ENCODE results near the gene SCLY.

Gene SCLY

DNA sequence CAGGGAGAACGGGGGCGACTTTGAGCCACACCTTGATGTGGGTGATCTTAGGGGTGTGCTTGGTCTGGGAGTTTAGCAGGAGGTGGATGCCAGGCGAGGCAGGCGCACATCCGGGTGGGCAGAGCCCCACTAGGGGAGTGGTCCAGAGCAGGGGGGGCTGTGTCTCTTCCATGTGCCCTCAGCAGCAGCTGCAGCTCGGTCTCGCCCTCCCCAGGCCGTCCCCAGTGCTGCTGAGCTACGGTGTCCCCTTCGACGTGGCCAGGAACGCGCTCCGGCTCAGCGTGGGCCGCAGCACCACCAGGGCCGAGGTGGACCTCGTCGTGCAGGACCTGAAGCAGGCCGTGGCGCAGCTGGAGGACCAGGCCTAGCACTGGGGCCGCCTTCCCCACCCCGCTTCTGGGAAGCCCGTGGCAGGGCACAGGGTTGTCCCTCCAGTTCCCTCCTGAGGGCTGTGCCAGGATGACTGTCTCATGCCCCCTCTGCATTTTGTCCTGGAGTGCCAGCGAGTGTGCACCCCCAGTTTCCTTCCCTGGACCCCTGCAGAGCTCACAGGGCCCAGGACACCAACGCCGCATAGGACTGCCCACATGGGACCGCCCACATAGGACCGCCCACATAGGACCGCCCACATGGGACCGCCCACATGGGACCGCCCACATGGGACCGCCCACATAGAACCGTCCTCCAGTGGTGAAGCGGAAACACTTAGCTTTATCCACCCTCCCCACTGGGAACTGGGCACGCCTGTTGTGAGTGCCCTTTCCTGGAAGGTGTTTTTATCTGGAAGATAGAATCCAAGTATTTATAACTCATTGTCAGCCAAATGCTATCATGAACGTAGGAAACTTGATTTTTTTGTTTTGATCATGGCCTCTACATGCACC lies 37.4 kb downstream of the SCLY start:
- no peak overlapping the region for H3K27ac ChIP-seq (ENCODE audit: low read depth, low read length)
- no peak overlapping the region for H2AFZ ChIP-seq (ENCODE audit: low read length, unreplicated experiment)
- no peaks in the 10 kb centered on the region for H3K36me3 ChIP-seq (ENCODE audit: insufficient read depth, low read length)
- no peak overlapping the region for H3K4me3 ChIP-seq (ENCODE audit: low read depth, low read length)
- no peaks in the 10 kb centered on the region for H3K27me3 ChIP-seq (ENCODE audit: insufficient read depth, low read length)
- no peaks in the 10 kb centered on the region for H3K4me1 ChIP-seq (ENCODE audit: control insufficient read depth, insufficient read depth, low read length, unreplicated experiment)
- no peaks in the 10 kb centered on the region for H3K79me2 ChIP-seq (ENCODE audit: control insufficient read depth, insufficient read depth, low read length, unreplicated experiment)

DNA sequence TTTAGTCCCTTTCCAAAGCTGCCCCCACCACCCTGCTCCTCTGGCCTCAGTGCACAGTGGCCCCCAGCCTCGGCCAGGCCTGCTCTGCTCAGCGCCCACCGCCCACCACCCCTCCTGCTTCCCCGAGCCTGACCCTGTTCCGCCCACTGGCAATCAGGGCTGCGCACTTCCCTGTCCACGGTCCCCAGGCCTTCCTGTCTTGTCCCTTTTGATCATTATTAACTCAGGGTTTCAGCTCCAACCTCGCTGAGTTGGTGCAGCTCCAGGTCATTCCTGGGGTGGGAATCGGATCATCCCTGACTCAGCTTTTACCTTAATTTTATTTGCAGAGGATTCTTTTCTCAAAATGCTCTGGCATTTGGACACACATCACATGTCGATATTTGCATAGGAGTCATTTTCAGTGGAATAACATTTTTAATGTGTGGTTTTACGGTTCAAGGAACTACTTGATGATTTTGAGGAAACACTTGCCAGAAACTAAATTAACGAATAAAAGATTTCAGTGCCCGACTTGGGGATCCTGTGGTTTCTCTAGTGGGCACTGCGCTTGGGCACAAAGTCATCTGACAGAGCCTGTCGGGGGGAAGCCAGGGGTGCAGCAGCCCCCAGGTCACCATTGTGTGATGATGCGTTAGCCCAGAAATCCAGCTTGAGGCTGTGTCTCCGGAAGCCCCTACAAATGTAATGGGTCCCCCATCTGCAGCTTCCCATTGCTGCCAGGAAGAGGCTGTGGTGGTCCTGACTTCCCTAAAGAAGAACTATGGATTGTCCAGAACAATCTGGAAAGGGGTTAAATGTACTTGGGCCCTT lies 38.3 kb downstream of the SCLY start:
- H2AFZ ChIP-seq (ENCODE audit: low read length, unreplicated experiment), result no peak overlapping the region
- H3K27ac ChIP-seq (ENCODE audit: low read depth, low read length), result no peak overlapping the region
- H3K4me3 ChIP-seq (ENCODE audit: low read depth, low read length), result no peak overlapping the region
- no peaks in the 10 kb centered on the region for H3K27me3 ChIP-seq (ENCODE audit: insufficient read depth, low read length)
- H3K36me3 ChIP-seq (ENCODE audit: insufficient read depth, low read length), result no peaks in the 10 kb centered on the region
- H3K79me2 ChIP-seq (ENCODE audit: control insufficient read depth, insufficient read depth, low read length, unreplicated experiment), result no peaks in the 10 kb centered on the region
- H3K4me1 ChIP-seq (ENCODE audit: control insufficient read depth, insufficient read depth, low read length, unreplicated experiment), result no peaks in the 10 kb centered on the region

DNA sequence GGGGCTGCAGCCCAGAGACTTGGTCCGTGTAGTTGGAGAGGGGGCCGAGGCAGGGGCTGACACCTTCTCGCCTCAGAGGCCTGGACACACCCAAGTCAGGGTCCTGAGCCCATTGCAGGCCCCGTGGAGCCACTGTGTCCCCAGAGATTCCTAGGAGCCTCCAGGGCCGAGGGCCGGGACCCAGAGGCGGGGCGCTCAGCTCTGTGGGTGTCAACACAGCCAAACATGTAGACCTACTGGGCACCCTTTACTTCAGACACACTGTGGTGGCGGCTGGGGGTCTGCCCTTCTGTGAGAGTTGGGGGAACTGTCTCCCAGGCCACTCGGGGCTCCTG lies 38.9 kb downstream of the SCLY start:
- Histone ChIP-seq H3K27me3 (ENCODE audit: insufficient read depth, low read length) (no peaks in the 10 kb centered on the region), H3K4me1 (ENCODE audit: control insufficient read depth, insufficient read depth, low read length, unreplicated experiment) (no peaks in the 10 kb centered on the region), H3K36me3 (ENCODE audit: insufficient read depth, low read length) (no peaks in the 10 kb centered on the region), H3K4me3 (ENCODE audit: low read depth, low read length) (no peak overlapping the region), H3K79me2 (ENCODE audit: control insufficient read depth, insufficient read depth, low read length, unreplicated experiment) (no peaks in the 10 kb centered on the region), H2AFZ (ENCODE audit: low read length, unreplicated experiment) (no peak overlapping the region), H3K27ac (ENCODE audit: low read depth, low read length) (no peak overlapping the region)

DNA sequence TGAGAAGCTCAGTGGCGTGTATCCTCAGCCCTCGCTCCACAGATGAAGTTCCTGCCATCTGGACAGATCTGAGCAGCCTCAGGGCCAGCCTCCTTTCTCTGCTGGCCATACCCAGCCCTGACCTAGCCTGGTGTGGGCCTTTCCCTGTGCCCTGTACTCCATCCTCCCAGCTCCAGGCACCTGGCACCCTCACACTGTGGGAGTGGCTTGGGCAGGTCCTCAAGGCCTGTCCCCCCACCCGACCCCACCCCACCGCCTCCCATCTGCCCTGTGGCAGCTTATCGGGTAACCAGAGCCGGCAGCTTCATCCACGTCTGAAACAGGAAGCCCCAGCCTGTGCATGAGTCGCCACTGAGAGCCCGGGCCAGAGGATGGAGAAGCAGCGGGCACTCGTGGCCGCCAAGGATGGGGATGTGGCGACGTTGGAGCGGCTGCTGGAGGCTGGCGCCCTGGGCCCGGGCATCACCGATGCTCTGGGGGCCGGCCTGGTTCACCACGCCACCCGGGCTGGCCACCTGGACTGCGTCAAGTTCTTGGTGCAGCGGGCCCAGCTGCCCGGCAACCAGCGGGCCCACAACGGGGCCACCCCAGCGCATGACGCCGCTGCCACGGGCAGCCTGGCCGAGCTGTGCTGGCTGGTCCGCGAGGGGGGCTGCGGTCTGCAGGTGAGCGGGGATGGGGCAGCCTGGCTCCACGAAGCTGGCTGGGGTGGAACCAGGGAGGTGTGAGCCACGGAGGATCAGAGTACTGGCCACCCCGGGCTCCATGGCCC lies 39.4 kb downstream of the SCLY start, which contains the start of gene ESPNL:
Gene ESPNL, plus strand, starts transcription at position 292 of the 772 bp plus-strand sequence. Its CDS starts 80 bp downstream, at position 372.
- Histone ChIP-seq H2AFZ (ENCODE audit: low read length, unreplicated experiment) (no peak within 1 kb of the TSS), H3K79me2 (ENCODE audit: control insufficient read depth, insufficient read depth, low read length, unreplicated experiment) (no peaks in the 10 kb centered on the region), H3K36me3 (ENCODE audit: insufficient read depth, low read length) (no peaks in the 10 kb centered on the region), H3K4me1 (ENCODE audit: control insufficient read depth, insufficient read depth, low read length, unreplicated experiment) (no peaks in the 10 kb centered on the region), H3K4me3 (ENCODE audit: low read depth, low read length) (no peak within 1 kb of the TSS), H3K27me3 (ENCODE audit: insufficient read depth, low read length) (no peaks in the 10 kb centered on the region), H3K27ac (ENCODE audit: low read depth, low read length) (no peak within 1 kb of the TSS)

DNA sequence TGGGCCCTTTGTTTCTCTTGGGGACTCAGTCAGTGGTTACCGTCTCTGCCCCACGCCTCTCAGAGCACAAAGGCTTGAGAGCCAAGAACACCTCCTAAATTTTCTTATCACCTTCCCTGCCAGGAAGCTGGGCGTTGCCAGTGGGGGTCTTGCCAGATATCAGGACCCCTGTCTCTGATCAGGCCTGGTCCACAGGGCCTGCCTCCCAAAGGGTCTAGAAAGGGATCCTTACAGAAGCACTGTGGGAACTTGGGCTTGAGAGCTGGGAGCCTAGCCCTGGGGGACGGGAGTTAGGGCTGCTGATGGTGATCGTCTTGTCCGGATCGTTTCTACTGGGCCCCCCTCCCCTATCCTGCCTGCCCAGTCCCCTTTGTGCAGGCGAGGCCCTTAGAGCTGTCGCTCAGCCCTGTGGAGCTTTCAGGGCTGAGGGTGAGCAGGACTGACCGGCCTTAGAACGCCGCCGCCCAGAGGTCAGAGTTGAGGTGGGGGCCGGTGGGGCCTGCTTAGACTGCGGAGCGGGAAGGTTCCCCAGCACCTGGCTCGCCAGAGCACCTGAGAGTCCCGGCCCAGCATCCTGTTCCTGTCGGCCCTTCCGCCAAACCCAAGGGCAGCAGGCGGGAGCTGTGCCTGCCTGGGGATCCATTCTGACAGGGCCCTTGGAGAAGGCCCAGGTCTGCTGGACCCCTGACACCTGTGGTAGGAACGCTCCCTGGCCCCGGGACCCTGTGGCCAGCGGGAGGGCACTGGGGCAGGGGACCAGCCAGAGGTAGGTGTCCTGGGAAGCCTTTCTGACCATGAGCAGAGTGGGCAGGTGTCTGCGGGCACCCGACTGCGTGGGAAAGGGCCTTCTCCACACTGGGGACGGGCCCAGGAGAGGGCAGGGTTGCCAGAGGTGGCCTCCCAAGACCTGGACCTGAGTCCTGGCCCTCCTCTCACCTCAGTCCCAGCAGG lies 40.3 kb downstream of the SCLY start:
- no peak overlapping the region for H2AFZ ChIP-seq (ENCODE audit: low read length, unreplicated experiment)
- H3K27me3 ChIP-seq (ENCODE audit: insufficient read depth, low read length), result no peaks in the 10 kb centered on the region
- no peak overlapping the region for H3K4me3 ChIP-seq (ENCODE audit: low read depth, low read length)
- no peaks in the 10 kb centered on the region for H3K36me3 ChIP-seq (ENCODE audit: insufficient read depth, low read length)
- H3K27ac ChIP-seq (ENCODE audit: low read depth, low read length), result no peak overlapping the region
- no peaks in the 10 kb centered on the region for H3K79me2 ChIP-seq (ENCODE audit: control insufficient read depth, insufficient read depth, low read length, unreplicated experiment)
- no peaks in the 10 kb centered on the region for H3K4me1 ChIP-seq (ENCODE audit: control insufficient read depth, insufficient read depth, low read length, unreplicated experiment)

DNA sequence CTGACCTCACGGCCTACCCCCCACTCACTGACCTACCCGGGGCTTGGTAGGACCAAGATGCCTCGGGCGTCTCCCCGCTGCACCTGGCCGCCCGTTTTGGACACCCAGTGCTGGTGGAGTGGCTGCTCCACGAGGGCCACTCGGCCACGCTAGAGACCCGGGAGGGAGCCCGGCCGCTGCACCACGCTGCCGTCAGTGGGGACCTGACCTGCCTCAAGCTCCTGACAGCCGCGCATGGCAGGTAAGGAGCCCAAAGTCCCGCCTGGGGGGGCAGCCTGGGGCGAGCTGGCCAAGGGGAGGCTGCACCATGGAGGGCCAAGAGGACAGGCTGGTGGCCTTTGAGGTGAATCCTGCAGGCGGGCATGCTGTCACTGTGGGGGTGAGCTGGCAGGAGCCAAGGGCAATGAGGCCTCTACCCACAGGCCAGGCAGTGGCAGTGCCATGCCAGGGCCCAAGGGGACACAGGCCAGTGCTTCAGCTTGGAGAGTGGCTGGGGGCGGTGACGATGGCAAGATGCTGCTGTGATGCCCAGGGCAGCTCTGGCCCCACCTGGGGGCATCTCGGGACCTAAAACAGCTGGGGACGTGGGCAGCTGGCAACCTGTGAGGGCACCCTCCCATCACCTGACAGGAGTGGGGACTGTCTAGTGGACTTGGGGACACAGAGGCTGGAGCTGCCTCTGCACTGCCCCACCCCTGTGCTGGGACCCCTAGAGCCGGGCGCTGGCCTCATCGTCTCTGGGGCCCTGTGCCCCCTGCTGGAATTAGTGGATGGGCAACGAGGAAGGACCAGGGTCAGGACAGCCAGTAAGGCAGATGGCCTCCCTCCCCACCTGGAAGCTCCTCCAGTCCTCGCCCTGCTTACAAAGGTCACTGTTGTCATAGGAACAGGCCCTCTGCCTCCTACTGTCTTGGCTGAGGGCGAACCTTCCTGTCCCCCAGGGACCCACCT lies 41.4 kb downstream of the SCLY start:
- Histone ChIP-seq H3K27me3 (ENCODE audit: insufficient read depth, low read length) (no peaks in the 10 kb centered on the region), H3K4me1 (ENCODE audit: control insufficient read depth, insufficient read depth, low read length, unreplicated experiment) (no peaks in the 10 kb centered on the region)

DNA sequence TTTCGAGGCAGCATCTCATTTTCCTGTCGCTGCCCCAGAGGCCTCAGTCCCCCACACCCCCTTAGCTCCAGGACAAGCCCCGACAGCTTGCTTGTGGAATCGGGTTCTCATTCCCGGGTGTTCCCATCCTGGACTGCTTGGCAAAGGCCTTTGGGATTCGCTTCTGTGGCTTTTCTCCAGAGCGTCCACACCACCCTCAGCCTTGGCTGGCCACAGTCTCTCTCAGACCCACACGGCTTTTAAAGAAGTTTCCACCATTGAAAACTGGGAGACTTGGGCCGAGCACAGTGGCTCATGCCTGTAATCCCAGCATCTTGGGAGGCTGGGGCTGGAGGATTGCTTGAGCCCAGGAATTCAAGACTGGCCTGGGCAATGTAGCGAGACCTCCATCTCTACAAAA lies 42.1 kb downstream of the SCLY start:
- Histone ChIP-seq H3K4me3 (ENCODE audit: low read depth, low read length) (no peak overlapping the region), H3K79me2 (ENCODE audit: control insufficient read depth, insufficient read depth, low read length, unreplicated experiment) (no peaks in the 10 kb centered on the region), H3K36me3 (ENCODE audit: insufficient read depth, low read length) (no peaks in the 10 kb centered on the region), H3K27ac (ENCODE audit: low read depth, low read length) (no peak overlapping the region), H3K27me3 (ENCODE audit: insufficient read depth, low read length) (no peaks in the 10 kb centered on the region), H3K4me1 (ENCODE audit: control insufficient read depth, insufficient read depth, low read length, unreplicated experiment) (no peaks in the 10 kb centered on the region), H2AFZ (ENCODE audit: low read length, unreplicated experiment) (no peak overlapping the region)

More for the DNA sequence above, 41.4 kb downstream of the SCLY start:
- Histone ChIP-seq H3K27ac (ENCODE audit: low read depth, low read length) (no peak overlapping the region), H3K36me3 (ENCODE audit: insufficient read depth, low read length) (no peaks in the 10 kb centered on the region), H3K4me3 (ENCODE audit: low read depth, low read length) (no peak overlapping the region), H3K79me2 (ENCODE audit: control insufficient read depth, insufficient read depth, low read length, unreplicated experiment) (no peaks in the 10 kb centered on the region), H2AFZ (ENCODE audit: low read length, unreplicated experiment) (no peak overlapping the region)

DNA sequence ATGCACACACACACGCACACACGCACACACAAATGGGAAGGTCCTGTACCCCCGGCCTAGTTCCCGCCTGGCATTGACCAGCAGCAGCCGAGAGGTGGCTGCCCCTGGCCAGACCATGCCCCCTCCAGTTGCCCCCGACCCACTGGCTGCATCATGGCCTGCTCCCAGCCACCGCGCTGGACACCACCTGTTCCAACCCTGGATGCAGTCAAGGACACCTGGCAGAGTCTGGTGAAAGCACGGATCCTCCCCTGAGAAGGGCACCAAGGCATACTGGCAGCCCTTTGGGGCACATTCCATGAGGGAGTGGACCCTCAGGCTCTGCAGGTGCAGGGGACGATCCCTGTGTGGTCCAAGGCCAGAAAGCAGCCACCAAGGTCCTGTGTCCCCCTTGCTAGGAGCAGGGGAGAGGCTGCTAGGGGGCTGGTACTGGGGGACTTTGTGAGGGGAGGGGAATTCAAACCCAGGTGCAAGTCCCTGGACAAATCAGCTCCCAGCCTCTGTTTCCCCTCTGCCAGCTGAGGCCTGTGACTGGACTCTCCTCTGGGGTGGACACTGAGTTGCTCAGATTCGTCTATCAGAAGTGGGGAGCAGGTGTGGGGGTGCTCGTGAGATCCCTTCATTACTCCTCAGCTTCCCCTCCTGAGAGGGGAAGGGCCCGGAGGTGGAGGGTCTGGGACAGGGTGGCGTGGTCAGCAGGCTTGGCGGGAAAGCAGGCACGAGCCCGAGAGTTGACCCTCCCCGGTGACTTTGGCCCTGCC lies 42.8 kb downstream of the SCLY start:
- Histone ChIP-seq H3K27ac (ENCODE audit: low read depth, low read length) (no peak overlapping the region), H3K27me3 (ENCODE audit: insufficient read depth, low read length) (no peaks in the 10 kb centered on the region), H3K79me2 (ENCODE audit: control insufficient read depth, insufficient read depth, low read length, unreplicated experiment) (no peaks in the 10 kb centered on the region), H3K4me3 (ENCODE audit: low read depth, low read length) (no peak overlapping the region), H3K36me3 (ENCODE audit: insufficient read depth, low read length) (no peaks in the 10 kb centered on the region), H3K4me1 (ENCODE audit: control insufficient read depth, insufficient read depth, low read length, unreplicated experiment) (no peaks in the 10 kb centered on the region), H2AFZ (ENCODE audit: low read length, unreplicated experiment) (no peak overlapping the region)
